Gastroesophageal sphincter (tissue), 3 donors: ENCODE results near the gene RBM18.

ENCODE experiments used
- EP300 ChIP-seq: sonication (generic); formaldehyde crosslinking; IDR thresholded peaks from one replicate; pipeline ENCODE4 v1.6.1; 2017; ENCODE audit warnings: antibody characterized with exemption, mild to moderate bottlenecking
- POLR2A ChIP-seq, 2 donors: fragments of 450-650 bp; IDR thresholded peaks; one replicate each; pipeline ENCODE4 v1.6.1; 2017; ENCODE audit warnings: antibody characterized with exemption in 2 of 2, mild to moderate bottlenecking in 2 of 2, moderate library complexity in 1 of 2
- POLR2AphosphoS5 ChIP-seq: sonication (generic); formaldehyde crosslinking; IDR thresholded peaks from one replicate; pipeline ENCODE4 v1.6.1; 2017; ENCODE audit warnings: antibody characterized with exemption
- TF ChIP-seq, protein P1 (sequence below), 4 experiments: fragments of 200-600 bp in 2 of 4; fragments of 450-650 bp in 2 of 4; sonication (generic) in 1 of 4; IDR thresholded peaks; one replicate each; pipeline ENCODE4 v1.5.1; 2017 to 2019; ENCODE audit warnings: antibody characterized with exemption in 4 of 4, mild to moderate bottlenecking in 2 of 4, moderate library complexity in 2 of 4

DNA sequence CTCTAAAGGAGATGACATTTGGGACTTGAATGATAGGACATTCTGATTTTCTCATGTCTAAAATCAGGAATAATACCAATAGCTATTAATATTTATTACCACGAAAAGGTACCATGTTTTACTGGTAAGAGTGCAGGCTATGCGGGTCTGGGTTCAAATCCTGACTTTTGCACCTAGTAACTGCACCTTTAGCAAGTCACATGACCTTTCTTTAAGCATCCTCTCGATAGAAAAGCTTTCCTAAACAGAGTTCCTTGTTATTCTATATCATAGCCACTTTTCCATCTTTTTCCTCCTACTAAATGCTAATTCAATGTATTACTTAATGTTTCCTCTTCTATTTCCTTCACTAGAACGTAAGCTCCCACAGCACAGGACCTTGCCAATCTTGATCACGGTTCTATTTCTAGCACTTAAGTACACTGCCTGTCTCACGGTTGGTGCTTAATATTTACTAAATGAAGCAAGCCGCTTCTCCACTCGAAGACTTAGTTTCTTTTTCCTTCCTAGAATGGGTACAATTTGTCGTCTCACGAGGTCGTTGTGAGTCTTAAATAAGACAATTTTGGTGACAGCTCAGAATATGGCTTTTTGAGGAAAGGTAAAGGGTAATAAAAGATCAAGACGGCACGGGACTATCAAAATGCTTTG lies 816 bp downstream of the RBM18 start:
- TF ChIP-seq, protein P1, sequence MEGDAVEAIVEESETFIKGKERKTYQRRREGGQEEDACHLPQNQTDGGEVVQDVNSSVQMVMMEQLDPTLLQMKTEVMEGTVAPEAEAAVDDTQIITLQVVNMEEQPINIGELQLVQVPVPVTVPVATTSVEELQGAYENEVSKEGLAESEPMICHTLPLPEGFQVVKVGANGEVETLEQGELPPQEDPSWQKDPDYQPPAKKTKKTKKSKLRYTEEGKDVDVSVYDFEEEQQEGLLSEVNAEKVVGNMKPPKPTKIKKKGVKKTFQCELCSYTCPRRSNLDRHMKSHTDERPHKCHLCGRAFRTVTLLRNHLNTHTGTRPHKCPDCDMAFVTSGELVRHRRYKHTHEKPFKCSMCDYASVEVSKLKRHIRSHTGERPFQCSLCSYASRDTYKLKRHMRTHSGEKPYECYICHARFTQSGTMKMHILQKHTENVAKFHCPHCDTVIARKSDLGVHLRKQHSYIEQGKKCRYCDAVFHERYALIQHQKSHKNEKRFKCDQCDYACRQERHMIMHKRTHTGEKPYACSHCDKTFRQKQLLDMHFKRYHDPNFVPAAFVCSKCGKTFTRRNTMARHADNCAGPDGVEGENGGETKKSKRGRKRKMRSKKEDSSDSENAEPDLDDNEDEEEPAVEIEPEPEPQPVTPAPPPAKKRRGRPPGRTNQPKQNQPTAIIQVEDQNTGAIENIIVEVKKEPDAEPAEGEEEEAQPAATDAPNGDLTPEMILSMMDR (IDR thresholded peaks at IDR 0.05): no peak
- no peak for TF ChIP-seq EP300
- TF ChIP-seq POLR2AphosphoS5: no peak
- TF ChIP-seq POLR2A (IDR thresholded peaks at IDR 0.05): no peak
